ENCODE results near the gene MAK.
A peak's percentile ranks its signal among the peaks of the same experiment; 100 is the strongest.
"Not testable (repeated sequence)": the region's sequence is repeated elsewhere in the genome, so short reads cannot be mapped to it uniquely, and the experiment has no call there.

MAK gene

GRCh38 chr6:10769419-10769818 is 68.9 kb downstream of the MAK start:
- no peak for DNase-seq

- no peak for DNase-seq
Measured at GRCh38 chr6:10763006-10763405, 75.3 kb downstream of the MAK start.

- DNase-seq, result no peak
Measured at GRCh38 chr6:10759884-10760329, 78.4 kb downstream of the MAK start.

GRCh38 chr6:10759312-10759839 is 79.0 kb downstream of the MAK start:
- no peak for DNase-seq

- DNase-seq, result no peak
Measured at GRCh38 chr6:10756085-10756484, 82.3 kb downstream of the MAK start.

GRCh38 chr6:10751757-10752156 is 86.6 kb downstream of the MAK start:
- not testable (repeated sequence) for DNase-seq

- DNase-seq, result not testable (repeated sequence)
Measured at GRCh38 chr6:10750568-10750967, 87.8 kb downstream of the MAK start.

GRCh38 chr6:10749734-10750133 is 88.6 kb downstream of the MAK start:
- no peak for DNase-seq

GRCh38 chr6:10747251-10747972 is 90.9 kb downstream of the MAK start, which contains the start of gene TMEM14B:
TMEM14B (plus strand) TSS chr6:10747805; CDS start chr6:10749246, 1,441 bp downstream.
- peak; percentile 97 to 98 for DNase-seq

- peak in 1 of 2 donors; percentile 58 for DNase-seq
Measured at GRCh38 chr6:10746915-10747250, 91.5 kb downstream of the MAK start.

- DNase-seq, result no peak
Measured at GRCh38 chr6:10745116-10745515, 93.2 kb downstream of the MAK start.

GRCh38 chr6:10743515-10743914 is 94.8 kb downstream of the MAK start:
- DNase-seq, result no peak

GRCh38 chr6:10742251-10742650 is 96.1 kb downstream of the MAK start:
- DNase-seq, result no peak

GRCh38 chr6:10741643-10742042 is 96.7 kb downstream of the MAK start:
- not testable (repeated sequence) for DNase-seq

GRCh38 chr6:10740061-10740460 is 98.3 kb downstream of the MAK start:
- no peak for DNase-seq

GRCh38 chr6:10736731-10737130 is 101.6 kb downstream of the MAK start:
- DNase-seq, result no peak

GRCh38 chr6:10733863-10734262 is 104.5 kb downstream of the MAK start:
- DNase-seq, result no peak

- DNase-seq, result no peak
Measured at GRCh38 chr6:10733151-10733715, 105.1 kb downstream of the MAK start.

- DNase-seq, result no peak
Measured at GRCh38 chr6:10730254-10730653, 108.1 kb downstream of the MAK start.

GRCh38 chr6:10725716-10726115 is 112.6 kb downstream of the MAK start:
- DNase-seq, result peak; percentile 13 to 40

- DNase-seq, result no peak
Measured at GRCh38 chr6:10725044-10725443, 113.3 kb downstream of the MAK start.

GRCh38 chr6:10723567-10723881 is 114.8 kb downstream of the MAK start:
- no peak for DNase-seq

- peak; percentile 97 to 98 for DNase-seq
Measured at GRCh38 chr6:10722820-10723566, 115.3 kb downstream of the MAK start, which contains the start of gene TMEM14C. TMEM14C (plus strand) TSS chr6:10723070; CDS start chr6:10724614, 1,544 bp downstream.

- DNase-seq, result no peak
Measured at GRCh38 chr6:10722570-10722819, 115.8 kb downstream of the MAK start.
